PC-3 (cell line): ENCODE data around the gene TIMM21.

Experiments used
- EZH2 ChIP-seq: fragments of 300-600 bp; sonication (generic); IDR thresholded peaks from one replicate; pipeline ENCODE4 v1.6.1; 2017; ENCODE audit warnings: antibody characterized with exemption, mild to moderate bottlenecking, low read length; ENCODE audit not compliant: unreplicated experiment
- EZH2phosphoT487 ChIP-seq: fragments of 300-600 bp; sonication (generic); IDR thresholded peaks from 2 replicates; pipeline ENCODE4 v1.6.1; 2018; ENCODE audit warnings: mild to moderate bottlenecking, antibody characterized with exemption, low read length, borderline replicate concordance
- TF ChIP-seq, protein P1 (sequence below): fragments of 300-600 bp; sonication (generic); conservative IDR thresholded peaks from 2 replicates; pipeline ENCODE4 v1.5.1; 2017; ENCODE audit warnings: antibody characterized with exemption, low read depth, mild to moderate bottlenecking, low read length

DNA sequence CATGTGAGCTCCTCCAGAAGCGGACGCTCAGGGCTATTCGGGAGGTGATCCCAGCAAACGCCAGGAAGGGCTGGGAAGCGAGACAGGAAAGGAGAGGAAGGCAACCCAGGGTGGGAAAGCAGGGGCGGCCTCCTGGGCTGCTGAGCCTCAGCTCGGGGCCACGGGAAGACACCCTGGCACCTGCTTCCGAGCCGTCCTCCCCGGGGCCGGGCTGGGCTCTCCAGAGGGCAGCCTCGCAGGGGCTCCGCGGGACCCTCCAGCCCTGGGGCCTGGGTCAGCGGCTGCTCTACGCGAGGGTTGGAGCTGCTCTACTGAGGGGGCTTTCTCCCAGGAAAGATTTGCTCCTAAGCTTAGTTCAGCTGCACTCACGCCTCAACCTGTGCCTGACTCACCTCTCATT is 34.0 kb downstream of the TIMM21 start:
- no peak for TF ChIP-seq EZH2phosphoT487
- TF ChIP-seq, protein P1, sequence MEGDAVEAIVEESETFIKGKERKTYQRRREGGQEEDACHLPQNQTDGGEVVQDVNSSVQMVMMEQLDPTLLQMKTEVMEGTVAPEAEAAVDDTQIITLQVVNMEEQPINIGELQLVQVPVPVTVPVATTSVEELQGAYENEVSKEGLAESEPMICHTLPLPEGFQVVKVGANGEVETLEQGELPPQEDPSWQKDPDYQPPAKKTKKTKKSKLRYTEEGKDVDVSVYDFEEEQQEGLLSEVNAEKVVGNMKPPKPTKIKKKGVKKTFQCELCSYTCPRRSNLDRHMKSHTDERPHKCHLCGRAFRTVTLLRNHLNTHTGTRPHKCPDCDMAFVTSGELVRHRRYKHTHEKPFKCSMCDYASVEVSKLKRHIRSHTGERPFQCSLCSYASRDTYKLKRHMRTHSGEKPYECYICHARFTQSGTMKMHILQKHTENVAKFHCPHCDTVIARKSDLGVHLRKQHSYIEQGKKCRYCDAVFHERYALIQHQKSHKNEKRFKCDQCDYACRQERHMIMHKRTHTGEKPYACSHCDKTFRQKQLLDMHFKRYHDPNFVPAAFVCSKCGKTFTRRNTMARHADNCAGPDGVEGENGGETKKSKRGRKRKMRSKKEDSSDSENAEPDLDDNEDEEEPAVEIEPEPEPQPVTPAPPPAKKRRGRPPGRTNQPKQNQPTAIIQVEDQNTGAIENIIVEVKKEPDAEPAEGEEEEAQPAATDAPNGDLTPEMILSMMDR: no peak
- no peak for TF ChIP-seq EZH2
